NCI-H345 treated with DMSO at 0.1 percent for 48 hours (cell line): Measurements from ENCODE around the gene SMIM43.
"Not testable (repeated sequence)": the region's sequence is repeated elsewhere in the genome, so short reads cannot be mapped to it uniquely, and the experiment has no call there.

Experiments
- DNase-seq: peaks from one replicate; lab custom pipeline; 2025; ENCODE audit not compliant: unreplicated experiment; lab: John Stamatoyannopoulos, UW

SMIM43 gene

GRCh38 chr4:121737846-121738554, 27.0 kb downstream of the SMIM43 start:
- DNase-seq: no peak

- DNase-seq: peak; percentile 6
Measured at GRCh38 chr4:121736735-121737351, 28.1 kb downstream of the SMIM43 start.

- no peak for DNase-seq
Measured at GRCh38 chr4:121734571-121734970, 30.4 kb downstream of the SMIM43 start.

- DNase-seq: no peak
Measured at GRCh38 chr4:121733942-121734341, 31.0 kb downstream of the SMIM43 start.

- DNase-seq: not testable (repeated sequence)
Measured at GRCh38 chr4:121729753-121730152, 35.2 kb downstream of the SMIM43 start.

GRCh38 chr4:121728798-121729226, 36.2 kb downstream of the SMIM43 start:
- no peak for DNase-seq

GRCh38 chr4:121728066-121728465, 36.9 kb downstream of the SMIM43 start:
- DNase-seq: no peak

GRCh38 chr4:121726642-121727268, 38.2 kb downstream of the SMIM43 start:
- peak; percentile 4 for DNase-seq

- DNase-seq: no peak
Measured at GRCh38 chr4:121724671-121725070, 40.3 kb downstream of the SMIM43 start.

GRCh38 chr4:121721700-121722099, 43.3 kb downstream of the SMIM43 start:
- no peak for DNase-seq

- DNase-seq: no peak
Measured at GRCh38 chr4:121720109-121720508, 44.9 kb downstream of the SMIM43 start.

GRCh38 chr4:121717680-121718237, 47.2 kb downstream of the SMIM43 start:
- no peak for DNase-seq

GRCh38 chr4:121714548-121714947, 50.4 kb downstream of the SMIM43 start:
- DNase-seq: no peak

- DNase-seq: no peak
Measured at GRCh38 chr4:121712783-121713182, 52.2 kb downstream of the SMIM43 start.

- no peak for DNase-seq
Measured at GRCh38 chr4:121712001-121712651, 52.8 kb downstream of the SMIM43 start.

- no peak for DNase-seq
Measured at GRCh38 chr4:121711263-121712000, 53.5 kb downstream of the SMIM43 start.

GRCh38 chr4:121709766-121710405, 55.1 kb downstream of the SMIM43 start:
- no peak for DNase-seq
